GM10248 (cell line): ENCODE results near the gene MATR3.
"Not testable (repeated sequence)": the region's sequence is repeated elsewhere in the genome, so short reads cannot be mapped to it uniquely, and the experiment has no call there.

Source experiments
- CTCF ChIA-PET: fragments of 300-600 bp; sonication (Branson Sonifier 250); formaldehyde crosslinking; extraction: SDS; loops from one replicate; lab custom pipeline; 2021; ENCODE audit warnings: antibody characterized with exemption; lab: Yijun Ruan, JAX
- POLR2A ChIA-PET: fragments of 350-650 bp; sonication (Branson Sonifier 250); formaldehyde crosslinking; extraction: SDS; loops from one replicate; lab custom pipeline; 2020; ENCODE audit warnings: antibody characterized with exemption; lab: Yijun Ruan, JAX
- DNase-seq: peaks from one replicate; pipeline ENCODE4 v3.0.0; 2012; ENCODE audit errors: extremely low spot score
- TF ChIP-seq, protein P1 (sequence below): IDR thresholded peaks from 2 replicates; pipeline ENCODE4 v1.5.1; 2012; ENCODE audit warnings: mild to moderate bottlenecking, low read depth; ENCODE audit errors: extremely low read depth, missing control alignments, control extremely low read depth

The MATR3 gene

DNA sequence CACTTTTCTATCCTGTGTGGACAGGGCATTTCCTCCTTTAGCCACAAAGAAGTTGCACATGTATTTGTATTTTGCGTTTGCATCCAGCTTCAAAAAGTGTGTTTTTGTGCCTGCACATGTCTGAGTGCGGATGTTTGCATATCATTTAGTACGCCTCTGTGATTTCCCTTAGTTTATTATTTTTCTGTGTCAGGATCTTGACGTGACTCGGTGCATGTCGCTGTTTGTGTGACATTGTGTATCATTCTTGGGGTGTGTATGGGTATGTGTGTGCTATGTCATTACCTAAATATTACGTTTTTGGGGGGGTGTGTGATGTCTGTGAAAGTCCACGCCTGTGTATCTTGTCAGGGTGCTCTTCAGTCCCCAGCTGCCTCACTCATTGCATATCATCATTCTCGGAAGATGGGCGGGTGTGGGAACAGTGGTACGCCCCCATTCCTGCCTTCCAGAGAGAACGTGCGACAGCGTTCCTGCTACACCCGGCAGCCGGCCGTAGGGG lies 47.7 kb downstream of the MATR3 start:
- CTCF ChIA-PET: interaction anchor here (1.0 to 3.0 kb wide), 15 partner anchors 9 to 292 kb away, joined by 3 to 25 read pairs (median 6); partner anchors contain the start of gene MZB1
- POLR2A ChIA-PET: interaction anchor here (1.0 to 1.6 kb wide), 4 partner anchors 11 to 86 kb away, joined by 3 to 6 read pairs (median 4); no protein-coding TSS in a partner anchor
- no peak for DNase-seq
- TF ChIP-seq, protein P1, sequence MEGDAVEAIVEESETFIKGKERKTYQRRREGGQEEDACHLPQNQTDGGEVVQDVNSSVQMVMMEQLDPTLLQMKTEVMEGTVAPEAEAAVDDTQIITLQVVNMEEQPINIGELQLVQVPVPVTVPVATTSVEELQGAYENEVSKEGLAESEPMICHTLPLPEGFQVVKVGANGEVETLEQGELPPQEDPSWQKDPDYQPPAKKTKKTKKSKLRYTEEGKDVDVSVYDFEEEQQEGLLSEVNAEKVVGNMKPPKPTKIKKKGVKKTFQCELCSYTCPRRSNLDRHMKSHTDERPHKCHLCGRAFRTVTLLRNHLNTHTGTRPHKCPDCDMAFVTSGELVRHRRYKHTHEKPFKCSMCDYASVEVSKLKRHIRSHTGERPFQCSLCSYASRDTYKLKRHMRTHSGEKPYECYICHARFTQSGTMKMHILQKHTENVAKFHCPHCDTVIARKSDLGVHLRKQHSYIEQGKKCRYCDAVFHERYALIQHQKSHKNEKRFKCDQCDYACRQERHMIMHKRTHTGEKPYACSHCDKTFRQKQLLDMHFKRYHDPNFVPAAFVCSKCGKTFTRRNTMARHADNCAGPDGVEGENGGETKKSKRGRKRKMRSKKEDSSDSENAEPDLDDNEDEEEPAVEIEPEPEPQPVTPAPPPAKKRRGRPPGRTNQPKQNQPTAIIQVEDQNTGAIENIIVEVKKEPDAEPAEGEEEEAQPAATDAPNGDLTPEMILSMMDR: no peak

DNA sequence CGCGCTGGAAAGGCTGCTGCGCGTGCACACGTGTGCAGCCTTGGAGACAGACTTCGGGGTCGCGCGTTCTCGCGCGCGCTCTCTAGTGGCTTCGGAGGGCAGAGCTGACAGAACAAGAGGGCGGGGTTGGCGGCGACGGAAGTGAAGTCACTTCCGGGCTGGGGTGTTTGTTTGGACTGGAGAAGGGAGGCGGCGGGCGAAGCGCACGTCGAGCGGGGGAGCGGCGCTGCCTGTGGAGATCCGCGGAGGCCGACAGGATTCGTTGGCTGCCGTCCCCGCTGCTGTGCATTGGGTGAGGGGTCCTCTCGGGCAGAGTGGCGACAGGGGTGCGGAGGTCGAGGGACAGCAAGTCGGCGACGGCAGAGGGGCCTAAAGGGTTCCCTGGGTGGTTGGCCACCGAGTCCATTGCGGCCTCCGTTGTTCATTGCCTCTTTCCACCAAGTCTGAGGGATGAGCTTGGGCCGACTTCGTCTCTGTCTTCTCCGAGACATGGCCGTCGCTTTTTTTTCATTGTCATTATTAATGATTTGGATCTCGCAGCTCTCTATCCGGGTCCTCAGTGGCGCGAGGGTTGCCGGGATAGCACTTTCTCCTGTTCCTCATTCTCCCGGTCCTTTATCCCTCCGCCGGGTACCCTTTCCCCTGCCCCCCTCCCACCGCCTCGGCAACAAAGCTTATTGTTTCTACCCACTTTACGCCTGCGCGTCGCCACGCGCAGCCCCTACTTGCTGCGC lies 48.3 kb downstream of the MATR3 start, which contains the start of gene PAIP2:
TSS of gene PAIP2 (plus strand) at position 166 of the 734 bp plus-strand sequence. CDS start 21,931 bp downstream, outside the sequence.
- TF ChIP-seq, protein P1: peak; percentile 85
- peak; percentile 95 for DNase-seq
- ChIA-PET POLR2A (interaction anchor here (0.5 to 1.6 kb wide), 11 partner anchors 10 to 136 kb away, joined by 3 to 7 read pairs (median 3); partner anchors contain the start of gene PROB1), CTCF (interaction anchor here (0.7 to 3.0 kb wide), 22 partner anchors 8 to 766 kb away, joined by 3 to 25 read pairs (median 4); partner anchors contain the start of genes HSPA9 and MZB1)

- TF ChIP-seq, protein P1: no peak
- POLR2A ChIA-PET: interaction anchor here (0.5 to 1.6 kb wide), 10 partner anchors 10 to 137 kb away, joined by 3 to 7 read pairs (median 3); partner anchors contain the start of gene PROB1
- CTCF ChIA-PET: interaction anchor here (0.8 to 3.0 kb wide), 19 partner anchors 8 to 767 kb away, joined by 3 to 25 read pairs (median 5); partner anchors contain the start of genes HSPA9 and MZB1
- peak; percentile 87 for DNase-seq
These were observed 48.8 kb downstream of the MATR3 start for GRCh38 chr5:139342423-139342723.

- ChIA-PET POLR2A (no interaction called here), CTCF (interaction anchor here (1.4 kb wide), 1 partner anchor 11 kb away, joined by 4 read pairs; no protein-coding TSS in a partner anchor)
- TF ChIP-seq, protein P1: no peak
- DNase-seq: no peak
These were observed 49.9 kb downstream of the MATR3 start for GRCh38 chr5:139343476-139343875.

DNA sequence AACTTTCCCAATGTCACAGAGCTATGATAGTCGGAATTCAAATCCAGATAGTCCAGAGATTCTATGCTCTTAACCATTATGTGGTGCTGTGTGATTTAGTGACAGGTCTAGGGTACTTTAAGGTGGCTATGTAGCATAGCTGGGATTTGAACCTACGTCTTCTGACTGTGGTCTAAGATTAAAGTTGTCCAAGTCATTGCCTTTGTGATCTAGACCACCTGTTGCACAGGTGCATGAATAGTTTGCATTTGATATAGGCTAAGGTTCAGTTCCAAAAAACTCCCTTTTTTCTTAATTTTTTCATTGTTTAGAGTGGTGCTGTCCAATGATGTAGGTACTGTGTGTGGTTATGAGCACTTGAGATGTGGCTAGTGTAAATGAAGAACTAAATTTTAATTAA lies 50.6 kb downstream of the MATR3 start:
- no peak for DNase-seq
- ChIA-PET CTCF (interaction anchor here (1.4 kb wide), 1 partner anchor 10 kb away, joined by 4 read pairs; no protein-coding TSS in a partner anchor), POLR2A (no interaction called here)
- TF ChIP-seq, protein P1: no peak

DNA sequence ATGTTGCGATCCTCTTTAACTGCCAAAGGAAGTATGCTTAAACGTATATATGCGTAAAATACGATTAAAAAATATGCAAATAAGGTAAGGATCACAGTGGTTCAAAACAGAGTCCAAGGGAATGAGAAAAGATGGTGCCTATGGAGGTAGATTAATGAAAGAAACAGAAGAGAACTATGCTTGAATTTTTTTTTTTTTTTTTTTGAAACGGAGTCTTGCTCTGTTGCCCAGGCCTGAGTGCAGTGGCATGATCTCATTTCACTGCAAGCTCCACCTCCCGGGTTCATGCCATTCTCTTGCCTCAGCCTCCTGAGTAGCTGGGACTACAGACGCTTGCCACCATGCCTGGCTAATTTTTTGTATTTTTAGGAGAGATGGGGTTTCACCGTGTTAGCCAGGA lies 51.9 kb downstream of the MATR3 start:
- CTCF ChIA-PET: interaction anchor here (1.1 to 1.3 kb wide), 2 partner anchors 20 to 25 kb away, joined by 3 to 4 read pairs; no protein-coding TSS in a partner anchor
- POLR2A ChIA-PET: interaction anchor here (0.7 kb wide), 1 partner anchor 798 kb away, joined by 3 read pairs; no protein-coding TSS in a partner anchor
- DNase-seq: not testable (repeated sequence)

DNA sequence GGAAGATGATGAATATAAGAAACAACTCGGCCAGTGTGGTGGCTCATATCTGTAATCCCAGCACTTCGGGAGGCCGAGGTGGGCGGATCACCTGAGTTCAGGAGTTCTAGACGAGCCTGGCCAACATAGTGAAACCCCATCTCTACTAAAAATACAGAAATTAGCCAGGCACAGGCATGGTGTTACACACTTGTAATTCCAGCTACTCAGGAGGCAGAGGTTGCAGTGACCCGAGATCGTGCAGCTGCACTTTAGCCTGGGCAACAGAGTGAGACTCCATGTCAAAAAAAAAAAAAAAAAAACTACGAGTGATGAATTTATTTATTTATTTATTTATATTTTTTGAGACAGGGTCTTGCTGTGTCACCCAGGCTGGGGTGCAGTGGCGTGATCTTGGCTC lies 54.3 kb downstream of the MATR3 start:
- POLR2A ChIA-PET, DNase-seq: not testable (repeated sequence)
- CTCF ChIA-PET: interaction anchor here (1.2 kb wide), 1 partner anchor 13 kb away, joined by 3 read pairs; no protein-coding TSS in a partner anchor
